NOMO-1 (cell line): ENCODE data around the gene MDN1.
"Not testable (repeated sequence)": the region's sequence is repeated elsewhere in the genome, so short reads cannot be mapped to it uniquely, and the experiment has no call there.

Source experiments
- DNase-seq, 2 experiments: peaks; one replicate each; lab custom pipeline; 2025; ENCODE audit not compliant: unreplicated experiment in 2 of 2; lab: John Stamatoyannopoulos, UW

The MDN1 gene

DNA sequence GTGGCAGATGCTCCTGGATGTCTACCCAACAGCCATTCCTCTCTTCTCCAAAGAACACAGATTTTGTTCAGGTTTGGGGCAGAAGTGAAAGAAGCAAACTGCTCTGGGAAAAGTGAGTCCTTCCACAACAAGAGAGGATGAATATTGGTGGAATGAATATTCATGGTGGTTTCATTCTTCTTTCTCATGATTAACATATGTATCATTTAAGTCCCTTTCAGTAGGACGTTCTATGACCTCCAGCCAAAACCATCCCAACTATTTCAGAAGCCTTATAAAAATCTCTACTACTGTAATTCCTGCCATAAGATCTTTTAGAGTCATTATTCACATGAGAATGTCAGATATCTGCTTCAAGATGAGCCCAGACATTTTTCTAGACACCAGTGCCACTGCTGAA lies 44.4 kb downstream of the MDN1 start:
- DNase-seq: no peak

DNA sequence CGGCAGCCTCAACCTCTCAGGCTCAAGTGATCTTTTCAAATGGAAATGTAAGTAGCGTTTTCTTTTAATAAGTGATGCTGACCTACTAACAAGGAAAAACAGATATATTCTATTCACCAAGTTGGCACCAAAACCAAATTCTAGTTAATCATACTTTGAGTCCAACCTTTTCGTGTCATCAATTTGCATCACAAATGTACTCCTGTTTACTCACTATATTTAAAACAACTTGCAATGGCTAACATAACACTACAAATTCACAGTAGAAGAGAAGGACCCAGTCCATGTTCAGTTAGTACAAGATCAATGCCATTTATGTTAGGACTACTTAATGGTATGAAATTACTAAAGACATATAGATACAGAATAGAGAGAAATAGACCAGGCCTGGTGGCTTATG lies 50.0 kb downstream of the MDN1 start:
- no peak for DNase-seq

DNA sequence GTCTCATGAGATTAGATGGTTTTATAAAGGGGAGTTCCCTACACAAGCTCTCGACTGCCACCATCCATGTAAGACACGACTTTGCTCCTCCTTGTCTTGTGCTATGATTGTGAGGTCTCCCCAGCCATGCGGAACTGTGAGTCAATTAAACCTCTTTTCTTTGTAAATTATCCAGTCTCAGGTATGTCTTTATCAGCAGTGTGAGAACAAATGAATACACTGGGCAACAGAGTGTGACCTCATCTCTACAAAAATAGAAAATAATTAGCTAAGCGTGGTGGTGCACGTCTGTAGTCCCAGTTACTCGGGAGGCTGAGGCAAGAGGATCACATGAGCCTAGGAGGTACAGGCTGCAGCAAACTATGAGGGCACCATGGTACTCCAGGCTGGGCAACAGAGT lies 51.3 kb downstream of the MDN1 start:
- no peak for DNase-seq

- no peak for DNase-seq
These were observed 56.0 kb downstream of the MDN1 start for GRCh38 chr6:89763550-89763949.

DNA sequence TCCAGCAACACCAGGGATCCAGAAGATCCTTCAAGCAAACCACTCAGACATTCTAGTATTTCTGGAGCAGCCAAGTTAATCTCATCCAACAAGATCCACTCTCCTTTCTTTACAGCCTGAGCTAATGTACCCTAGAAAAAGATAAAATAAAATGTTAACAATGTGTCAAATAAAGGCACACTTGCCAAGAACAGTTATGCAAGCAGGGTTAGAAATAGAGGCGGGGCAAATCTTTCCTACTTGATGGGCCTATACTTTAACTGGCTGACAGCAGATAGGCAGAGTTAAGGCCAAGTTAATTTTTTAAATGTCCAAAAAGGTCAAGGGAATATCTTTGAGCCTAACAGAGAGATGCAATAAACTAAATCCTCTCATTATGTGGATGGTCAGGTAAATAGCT lies 60.8 kb downstream of the MDN1 start:
- DNase-seq: no peak

DNA sequence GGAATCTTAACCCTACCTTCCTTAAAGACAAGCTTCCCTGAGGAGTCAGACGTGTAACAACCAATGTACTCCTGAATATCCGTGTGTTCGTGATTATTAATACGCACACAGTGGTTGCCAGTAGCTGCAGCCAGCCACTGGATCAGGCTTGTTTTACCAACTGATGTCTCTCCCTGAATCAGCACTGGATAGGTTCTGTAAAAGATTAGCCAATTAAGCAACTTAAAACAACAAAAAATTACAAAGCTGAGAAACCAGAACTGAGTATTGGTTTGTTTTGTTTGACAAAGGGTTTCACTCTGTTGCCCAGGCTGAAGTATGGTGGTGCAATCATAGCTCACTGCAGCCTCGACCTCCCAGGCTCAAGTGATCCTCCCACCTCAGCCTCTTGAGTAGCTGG lies 69.3 kb downstream of the MDN1 start:
- no peak for DNase-seq

DNA sequence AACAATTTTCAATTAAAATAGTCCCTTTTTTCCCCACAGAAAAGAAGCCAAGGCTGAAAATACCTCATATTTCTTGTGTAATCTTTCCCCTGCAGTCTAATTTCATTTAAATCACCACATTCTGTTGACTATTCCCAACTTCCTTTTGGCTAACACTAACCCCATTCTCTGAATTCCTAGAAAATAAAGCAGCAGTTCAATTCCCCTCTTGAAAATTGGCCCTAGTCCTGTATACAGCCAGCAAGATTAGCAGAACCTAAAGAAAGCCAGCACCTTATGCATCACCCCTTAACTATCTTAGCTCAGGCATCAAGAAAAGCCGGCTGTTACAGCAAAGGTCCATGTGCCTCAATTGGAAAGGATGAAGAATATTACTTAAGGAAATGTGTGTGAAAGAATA lies 69.7 kb downstream of the MDN1 start:
- DNase-seq: no peak

GRCh38 chr6:89745716-89746115 lies 73.9 kb downstream of the MDN1 start:
- DNase-seq: no peak

DNA sequence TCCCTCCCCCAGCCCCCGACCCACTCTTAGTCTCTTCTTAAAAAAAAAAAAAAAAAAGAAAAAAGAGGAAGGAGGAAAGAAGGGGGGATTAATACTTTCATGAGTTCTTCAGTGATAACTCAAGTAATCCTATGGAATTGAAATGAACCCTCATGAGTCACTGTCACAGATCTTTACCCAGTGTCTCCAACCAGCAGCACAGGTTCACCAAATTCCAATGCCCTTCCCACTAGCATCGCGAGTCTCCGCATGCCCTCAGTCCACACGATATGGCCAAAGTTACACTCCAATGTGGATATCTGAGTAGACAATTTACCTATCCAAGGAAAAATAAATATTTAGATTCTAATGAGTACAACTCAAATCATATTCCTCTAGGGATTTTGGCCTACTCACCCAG lies 74.5 kb downstream of the MDN1 start:
- no peak for DNase-seq

- DNase-seq: peak in 1 of 2 experiments; percentile 41
These were observed 82.7 kb downstream of the MDN1 start for GRCh38 chr6:89736893-89737292.

DNA sequence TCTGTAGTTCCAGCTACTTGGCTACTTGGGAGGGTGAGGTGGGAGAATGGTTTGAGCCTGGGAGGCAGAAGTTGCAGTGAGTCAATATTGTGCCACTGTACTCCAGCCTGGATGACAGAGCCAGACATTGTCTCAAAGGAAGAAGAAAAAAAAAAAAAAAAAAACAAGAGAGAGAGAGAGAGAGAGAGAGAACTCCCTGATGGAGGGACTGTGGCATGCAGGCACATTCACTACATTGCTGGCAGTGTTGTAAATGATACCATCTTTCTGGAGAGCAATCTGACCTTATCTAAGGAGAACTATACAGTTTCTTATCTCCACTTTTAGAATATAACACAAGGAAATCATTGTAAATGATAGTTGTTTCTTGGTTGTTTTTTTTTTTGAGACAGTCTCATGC lies 85.1 kb downstream of the MDN1 start:
- DNase-seq: no peak

- DNase-seq: no peak
These were observed 87.5 kb downstream of the MDN1 start for GRCh38 chr6:89731924-89732567.

GRCh38 chr6:89731262-89731661 lies 88.3 kb downstream of the MDN1 start:
- DNase-seq: not testable (repeated sequence)

DNA sequence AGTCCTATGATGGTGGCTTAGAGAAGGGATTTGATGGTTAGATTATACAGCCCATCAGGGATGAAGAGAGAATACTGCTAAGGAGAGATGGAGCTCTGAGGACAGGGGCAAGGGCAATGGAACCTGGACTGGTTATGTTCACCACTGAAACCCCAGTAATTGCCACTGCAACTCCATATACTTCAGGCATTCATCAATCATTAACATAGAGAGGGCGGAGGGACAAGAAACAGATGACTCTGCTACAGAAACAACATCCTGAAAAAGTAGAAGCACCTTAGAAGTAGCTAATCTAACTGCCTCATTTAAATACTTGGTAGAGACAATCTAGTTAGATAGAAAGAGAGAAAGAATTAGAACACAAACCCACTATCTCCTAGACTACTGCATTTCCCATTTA lies 89.8 kb downstream of the MDN1 start:
- DNase-seq: no peak

DNA sequence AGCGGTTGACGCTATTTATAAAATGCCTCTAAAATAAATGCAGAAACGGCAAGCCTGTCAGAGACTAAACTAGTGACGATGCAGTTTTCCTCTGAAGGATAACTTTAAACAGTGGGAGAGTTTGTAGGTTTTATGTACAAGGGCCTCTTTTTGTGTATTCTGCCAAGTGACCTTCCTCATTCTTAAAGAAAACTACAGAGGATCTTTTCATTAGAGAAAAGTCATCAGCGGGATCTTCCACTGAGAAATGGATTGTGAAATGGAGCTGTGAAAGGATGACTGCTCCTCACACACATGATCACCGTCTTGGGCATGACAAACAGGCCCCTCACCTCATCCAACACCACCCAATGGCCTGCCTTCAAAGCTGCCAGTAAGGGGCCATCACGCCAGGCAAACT lies 92.1 kb downstream of the MDN1 start:
- peak in 1 of 2 experiments; percentile 41 for DNase-seq

- no peak for DNase-seq
These were observed 94.6 kb downstream of the MDN1 start for GRCh38 chr6:89724981-89725380.

- no peak for DNase-seq
These were observed 96.5 kb downstream of the MDN1 start for GRCh38 chr6:89723046-89723445.

GRCh38 chr6:89716532-89716931 lies 103.1 kb downstream of the MDN1 start:
- DNase-seq: no peak

- DNase-seq: no peak
These were observed 107.8 kb downstream of the MDN1 start for GRCh38 chr6:89711801-89712200.

- DNase-seq: no peak
These were observed 111.3 kb downstream of the MDN1 start for GRCh38 chr6:89708316-89708715.

DNA sequence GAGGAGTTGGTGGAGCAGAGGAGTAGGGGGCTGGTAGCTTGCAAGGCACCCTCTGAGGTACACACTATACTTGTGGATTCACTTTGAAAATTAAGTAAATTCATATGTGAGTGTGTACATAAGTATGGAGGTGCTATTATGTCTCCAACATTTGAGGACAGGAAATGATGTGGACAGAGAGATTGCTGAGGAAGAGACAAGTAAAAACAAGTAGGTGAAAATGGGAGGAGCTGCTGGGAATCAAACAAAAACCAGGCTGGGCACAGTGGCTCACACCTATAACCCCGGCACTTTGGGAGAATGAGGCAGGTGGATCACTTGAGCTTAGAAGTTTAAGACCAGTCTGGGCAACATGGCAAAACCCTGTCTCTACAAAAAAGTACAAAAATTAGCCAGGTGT lies 111.8 kb downstream of the MDN1 start:
- no peak for DNase-seq

DNA sequence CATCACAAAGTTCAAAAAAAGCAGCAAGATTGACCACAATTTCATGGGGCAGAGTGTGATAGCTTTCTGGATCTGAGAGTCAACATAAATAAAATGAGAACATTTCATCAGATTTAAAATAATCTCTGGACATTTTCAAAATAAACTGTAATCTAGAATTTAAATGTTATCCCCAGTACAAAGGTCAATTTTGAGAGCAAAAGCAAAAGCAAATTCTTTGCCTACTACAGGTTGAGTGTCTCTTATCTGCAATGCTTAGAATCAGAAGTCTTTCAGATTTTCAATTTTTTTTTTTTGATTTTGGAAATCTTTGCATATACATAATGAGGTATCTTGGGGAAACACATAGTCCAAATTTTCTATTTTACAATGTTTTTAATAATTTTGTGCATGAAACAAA lies 113.5 kb downstream of the MDN1 start:
- DNase-seq: no peak

DNA sequence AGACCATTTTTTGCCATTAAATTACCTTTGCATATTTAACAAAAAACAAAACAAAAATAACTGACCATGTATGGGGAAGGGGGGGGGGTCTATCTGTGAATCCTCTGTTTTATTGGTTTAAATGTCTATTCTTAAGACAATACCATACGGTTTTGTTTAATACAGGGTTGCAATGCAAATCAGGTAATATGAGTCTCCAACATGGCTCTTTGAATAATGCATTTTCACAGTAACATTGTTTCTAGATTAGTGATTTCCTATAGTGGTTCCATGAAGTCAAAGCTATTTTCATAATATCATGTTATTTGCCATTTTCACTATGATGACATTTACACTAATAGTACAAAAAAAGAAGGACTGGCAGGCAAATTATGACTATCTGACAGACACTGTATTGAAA lies 116.3 kb downstream of the MDN1 start:
- no peak for DNase-seq
